Measurements from ENCODE around the gene SCP2.

The SCP2 gene

GRCh38 chr1:53076165-53076564, 149.1 kb downstream of the SCP2 start:
- ChIA-PET POLR2A (no interaction called here), CTCF (no interaction called here)
- H3K4me1 ChIP-seq (ENCODE audit: control insufficient read depth, insufficient read depth, low read length): no peaks in the 10 kb centered on the region
- H3K9me3 ChIP-seq (ENCODE audit: control insufficient read depth, insufficient read depth, low read depth, low read length): no peaks in the 10 kb centered on the region
- TF ChIP-seq YY1 (tag by site-specific recombination; IDR thresholded peaks at IDR 0.05) (no peak), ZNF26 (tag by site-specific recombination; IDR thresholded peaks at IDR 0.05) (no peak), ZNF146 (tag by site-specific recombination; IDR thresholded peaks at IDR 0.05) (no peak), ATF2 (tag by site-specific recombination; IDR thresholded peaks at IDR 0.05; ENCODE audit: low read depth) (no peak), INSM2 (tag by site-specific recombination; IDR thresholded peaks at IDR 0.05) (no peak), ZFP41 (tag by site-specific recombination; IDR thresholded peaks at IDR 0.05; ENCODE audit: borderline replicate concordance) (no peak), KLF16 (tag by site-specific recombination; IDR thresholded peaks at IDR 0.05) (no peak), SP2 (tag by site-specific recombination; IDR thresholded peaks at IDR 0.05) (no peak), ZNF202 (tag by site-specific recombination; IDR thresholded peaks at IDR 0.05; ENCODE audit: borderline replicate concordance) (no peak), ZNF555 (tag by site-specific recombination; conservative IDR thresholded peaks at IDR 0.05) (no peak), IKZF3 (tag by site-specific recombination; IDR thresholded peaks at IDR 0.05) (no peak), ZNF274 (IDR thresholded peaks at IDR 0.05; ENCODE audit: low read length) (no peak), ZNF274 (tag by site-specific recombination; IDR thresholded peaks at IDR 0.05; ENCODE audit: borderline replicate concordance) (no peak), ZBTB21 (tag by site-specific recombination; IDR thresholded peaks at IDR 0.05) (no peak), ZNF692 (tag by site-specific recombination; IDR thresholded peaks at IDR 0.05) (no peak)
- TF ChIP-seq, protein P1, sequence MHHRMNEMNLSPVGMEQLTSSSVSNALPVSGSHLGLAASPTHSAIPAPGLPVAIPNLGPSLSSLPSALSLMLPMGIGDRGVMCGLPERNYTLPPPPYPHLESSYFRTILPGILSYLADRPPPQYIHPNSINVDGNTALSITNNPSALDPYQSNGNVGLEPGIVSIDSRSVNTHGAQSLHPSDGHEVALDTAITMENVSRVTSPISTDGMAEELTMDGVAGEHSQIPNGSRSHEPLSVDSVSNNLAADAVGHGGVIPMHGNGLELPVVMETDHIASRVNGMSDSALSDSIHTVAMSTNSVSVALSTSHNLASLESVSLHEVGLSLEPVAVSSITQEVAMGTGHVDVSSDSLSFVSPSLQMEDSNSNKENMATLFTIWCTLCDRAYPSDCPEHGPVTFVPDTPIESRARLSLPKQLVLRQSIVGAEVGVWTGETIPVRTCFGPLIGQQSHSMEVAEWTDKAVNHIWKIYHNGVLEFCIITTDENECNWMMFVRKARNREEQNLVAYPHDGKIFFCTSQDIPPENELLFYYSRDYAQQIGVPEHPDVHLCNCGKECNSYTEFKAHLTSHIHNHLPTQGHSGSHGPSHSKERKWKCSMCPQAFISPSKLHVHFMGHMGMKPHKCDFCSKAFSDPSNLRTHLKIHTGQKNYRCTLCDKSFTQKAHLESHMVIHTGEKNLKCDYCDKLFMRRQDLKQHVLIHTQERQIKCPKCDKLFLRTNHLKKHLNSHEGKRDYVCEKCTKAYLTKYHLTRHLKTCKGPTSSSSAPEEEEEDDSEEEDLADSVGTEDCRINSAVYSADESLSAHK (tag by site-specific recombination; IDR thresholded peaks at IDR 0.05): no peak
- TF ChIP-seq, protein P2, sequence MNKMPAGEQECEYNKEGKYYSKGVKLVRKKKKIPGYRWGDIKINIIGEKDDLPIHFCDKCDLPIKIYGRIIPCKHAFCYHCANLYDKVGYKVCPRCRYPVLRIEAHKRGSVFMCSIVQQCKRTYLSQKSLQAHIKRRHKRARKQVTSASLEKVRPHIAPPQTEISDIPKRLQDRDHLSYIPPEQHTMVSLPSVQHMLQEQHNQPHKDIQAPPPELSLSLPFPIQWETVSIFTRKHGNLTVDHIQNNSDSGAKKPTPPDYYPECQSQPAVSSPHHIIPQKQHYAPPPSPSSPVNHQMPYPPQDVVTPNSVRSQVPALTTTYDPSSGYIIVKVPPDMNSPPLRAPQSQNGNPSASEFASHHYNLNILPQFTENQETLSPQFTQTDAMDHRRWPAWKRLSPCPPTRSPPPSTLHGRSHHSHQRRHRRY (tag by site-specific recombination; IDR thresholded peaks at IDR 0.05): no peak
- no peak overlapping the region for H3K4me3 ChIP-seq (ENCODE audit: low read depth, low read length)
- H3K27ac ChIP-seq (ENCODE audit: extremely low read depth, low read depth, low read length): no peak overlapping the region
- no peaks in the 10 kb centered on the region for H3K36me3 ChIP-seq (ENCODE audit: control insufficient read depth in 2 of 2, insufficient read depth in 1 of 2, low read length in 2 of 2)
